ENCODE results near the gene BTNL9.
A peak's percentile ranks its signal among the peaks of the same experiment; 100 is the strongest.
"Not testable (repeated sequence)": the region's sequence is repeated elsewhere in the genome, so short reads cannot be mapped to it uniquely, and the experiment has no call there.

The BTNL9 gene

DNA sequence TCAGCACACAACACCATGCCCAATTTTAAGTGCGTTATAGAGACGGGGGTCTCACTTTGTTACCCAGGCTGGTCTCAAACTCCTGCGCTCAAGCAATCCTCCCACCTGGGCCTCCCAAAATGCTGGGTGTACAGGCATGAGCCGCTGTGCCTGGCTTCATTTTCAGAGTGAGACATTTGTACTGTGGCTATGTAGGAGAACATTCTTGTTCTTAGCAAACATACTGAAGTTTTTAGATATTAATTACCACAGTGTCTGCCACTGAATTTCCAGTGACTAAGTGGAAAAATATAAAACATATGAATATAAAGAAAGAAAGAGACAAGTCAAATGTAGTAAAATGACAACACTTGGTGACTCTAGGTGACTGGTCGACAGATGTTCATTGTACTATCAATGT is 20.9 kb downstream of the BTNL9 start:
- DNase-seq (ENCODE audit: low spot score): no peak
- no peak for FAIRE-seq

DNA sequence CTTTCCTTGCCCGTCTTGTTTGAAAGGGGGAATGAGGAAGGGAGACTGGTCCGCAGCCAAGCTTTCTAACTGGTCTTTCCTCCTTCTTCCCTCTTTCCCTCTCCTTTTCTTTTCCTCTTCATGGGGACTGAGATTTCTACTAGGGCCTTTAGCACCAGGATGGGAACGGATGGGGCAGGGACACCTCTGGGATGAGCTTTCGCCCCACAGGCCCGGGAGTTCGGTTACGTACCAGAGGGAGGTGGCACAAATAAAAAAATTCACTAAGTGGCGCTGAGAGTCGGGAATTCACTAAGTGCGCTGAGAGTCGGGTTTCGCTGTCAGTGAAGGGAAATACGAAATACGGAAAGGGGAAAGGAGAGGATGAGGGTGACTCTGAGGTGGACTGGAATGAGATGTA is 21.6 kb downstream of the BTNL9 start:
- DNase-seq (ENCODE audit: low spot score): no peak
- no peak for FAIRE-seq

DNA sequence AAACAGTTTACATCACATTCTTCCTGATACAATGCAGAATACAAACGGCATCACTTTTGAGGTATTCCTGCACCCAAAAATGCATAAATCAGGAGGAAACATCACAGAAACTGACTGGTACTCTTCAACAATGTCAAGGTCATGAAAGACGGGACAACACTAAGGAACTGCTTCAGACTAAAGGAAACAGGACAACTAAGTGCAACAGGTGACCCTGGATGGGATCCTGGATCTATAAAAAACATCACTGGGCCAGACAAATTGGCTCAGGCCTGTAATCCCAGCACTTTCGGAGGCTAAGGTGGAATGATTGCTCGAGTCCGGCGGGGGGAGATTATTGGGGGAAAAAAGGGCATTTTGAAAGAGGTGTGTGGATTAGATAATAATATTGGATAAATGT is 22.6 kb downstream of the BTNL9 start:
- DNase-seq (ENCODE audit: low spot score): no peak
- no peak for FAIRE-seq

DNA sequence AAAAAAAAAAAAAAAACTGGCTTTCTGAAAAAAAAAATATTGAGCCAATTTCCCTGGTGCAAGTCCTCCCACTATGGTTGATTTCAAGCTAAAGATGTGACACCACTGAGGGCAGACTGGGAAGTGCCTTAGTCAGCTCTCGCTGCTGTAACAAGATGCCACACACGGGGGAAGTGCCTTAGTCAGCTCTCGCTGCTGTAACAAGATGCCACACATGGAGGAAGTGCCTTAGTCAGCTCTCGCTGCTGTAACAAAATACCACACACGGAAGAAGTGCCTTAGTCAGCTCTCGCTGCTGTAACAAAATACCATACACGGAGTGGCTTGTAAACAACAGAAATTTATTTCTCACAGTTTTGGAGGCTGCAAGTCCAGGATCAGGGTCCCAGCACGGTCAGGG is 23.4 kb downstream of the BTNL9 start:
- DNase-seq (ENCODE audit: low spot score) (no peak), FAIRE-seq (no peak)

DNA sequence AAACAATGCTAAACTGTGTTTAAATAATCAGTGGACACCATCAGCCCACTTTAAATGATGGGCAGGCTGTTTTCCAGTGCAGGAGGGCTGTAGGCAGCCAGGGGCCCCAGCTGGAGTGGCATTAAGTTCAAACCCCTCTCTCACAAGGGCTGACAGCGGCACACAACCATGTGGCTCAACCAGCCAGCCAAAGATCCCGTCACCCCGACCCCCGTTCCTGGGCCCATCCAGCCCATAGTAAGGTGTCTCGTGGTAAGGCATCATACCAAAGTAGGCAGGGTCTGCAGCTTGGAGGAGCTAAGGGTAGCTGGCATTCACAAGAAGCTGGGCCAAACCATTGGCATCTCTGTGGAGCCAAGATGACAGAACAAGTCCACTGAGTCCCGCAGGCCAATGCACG is 24.9 kb downstream of the BTNL9 start:
- no peak for FAIRE-seq

DNA sequence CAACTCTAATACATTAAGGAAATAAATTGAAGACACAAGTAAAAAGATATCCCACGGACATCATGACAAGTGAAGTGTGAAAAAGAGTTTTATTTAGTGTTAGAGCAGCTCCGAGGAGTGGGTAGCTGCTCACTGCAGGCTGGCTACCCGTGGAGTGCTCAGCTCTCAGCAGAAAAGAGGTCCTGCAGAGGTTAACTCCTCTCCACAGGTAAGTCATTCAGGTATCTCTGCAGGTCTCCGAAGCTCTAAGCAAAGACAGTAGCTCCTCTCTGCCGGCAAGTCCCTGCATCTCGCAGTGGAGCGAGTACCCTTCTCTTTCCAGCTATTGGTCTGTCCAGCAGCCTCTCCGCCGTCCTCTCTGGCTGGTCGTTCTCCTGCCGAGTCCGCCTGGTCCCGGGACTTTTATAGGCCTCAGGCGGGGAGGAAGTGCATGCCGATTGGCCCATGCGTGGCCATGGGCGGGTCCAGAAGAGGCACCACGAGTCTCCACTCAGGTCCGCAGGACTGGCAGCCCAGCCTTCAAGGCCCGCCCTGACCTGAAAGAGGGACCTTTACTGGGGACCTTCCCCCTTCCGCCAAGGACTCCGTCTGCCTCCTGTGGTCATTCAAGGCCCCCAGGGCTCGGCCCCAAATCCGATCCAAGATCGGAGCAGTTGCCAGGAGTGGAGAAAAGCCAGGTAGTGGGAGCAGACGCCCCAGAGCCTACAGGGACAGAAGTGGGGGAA is 29.9 kb downstream of the BTNL9 start:
- DNase-seq (ENCODE audit: low spot score): no peak

More for the DNA sequence above, 24.9 kb downstream of the BTNL9 start:
- no peak for DNase-seq (ENCODE audit: low spot score)

DNA sequence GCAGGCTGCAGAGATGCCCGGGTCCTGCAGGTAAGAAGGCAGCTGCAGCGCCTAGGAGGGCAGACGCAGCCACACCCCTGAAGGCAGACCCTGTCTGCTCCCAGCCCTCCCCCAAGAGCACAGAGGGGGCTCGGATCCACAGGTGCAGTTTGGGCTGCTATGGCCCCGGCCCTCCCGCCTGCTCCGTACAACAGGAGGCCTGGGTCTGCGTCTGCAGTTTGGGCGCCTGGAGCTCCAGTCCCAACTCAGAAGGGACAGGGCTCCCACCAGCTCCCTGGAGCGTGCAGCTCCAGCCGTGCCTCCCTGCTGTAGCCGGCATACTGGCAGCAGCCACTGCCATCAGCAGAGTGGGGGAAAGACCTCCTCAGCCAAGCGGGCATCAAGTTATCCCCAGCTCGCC is 30.5 kb downstream of the BTNL9 start:
- no peak for FAIRE-seq
- no peak for DNase-seq (ENCODE audit: low spot score)

More for the DNA sequence above, 29.9 kb downstream of the BTNL9 start:
- no peak for FAIRE-seq

DNA sequence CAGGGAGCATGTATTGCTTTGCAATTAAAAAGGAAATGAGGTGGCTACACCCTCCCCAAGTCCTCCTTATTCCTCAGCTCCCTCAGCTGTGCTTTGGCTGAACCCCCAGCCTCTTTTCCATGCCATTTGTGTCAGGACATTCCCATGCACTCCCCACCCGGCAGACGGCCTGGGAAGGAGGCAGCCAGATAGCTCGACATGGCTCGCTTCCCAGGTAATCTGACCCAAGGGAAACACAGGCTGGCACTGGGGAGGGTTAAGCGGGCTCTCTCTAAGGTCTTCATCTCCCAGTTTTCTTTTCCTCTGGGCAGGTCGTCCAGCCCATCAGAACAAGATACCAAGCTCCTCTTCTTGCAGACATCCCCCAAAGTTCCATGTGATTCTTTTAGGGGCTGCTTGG is 31.2 kb downstream of the BTNL9 start:
- DNase-seq (ENCODE audit: low spot score): no peak
- FAIRE-seq: no peak

DNA sequence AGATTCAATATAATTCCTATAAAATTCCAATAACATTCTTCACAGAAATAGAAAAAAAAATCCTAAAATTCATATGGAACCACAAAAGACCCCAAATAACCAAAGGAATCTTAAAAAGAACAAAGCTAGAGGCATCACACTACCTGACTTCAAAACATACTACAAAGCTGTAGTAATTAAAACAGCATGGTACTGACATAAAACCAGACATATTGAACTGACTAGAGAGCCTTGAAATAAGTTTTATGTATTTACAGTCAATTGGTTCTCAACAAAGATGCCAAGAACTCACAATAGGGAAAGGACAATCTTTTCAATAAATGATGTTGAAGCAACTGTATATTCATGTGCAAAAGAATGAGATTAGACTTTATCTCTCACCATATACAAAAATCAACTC is 36.9 kb downstream of the BTNL9 start:
- DNase-seq (ENCODE audit: low spot score): no peak
- no peak for FAIRE-seq

DNA sequence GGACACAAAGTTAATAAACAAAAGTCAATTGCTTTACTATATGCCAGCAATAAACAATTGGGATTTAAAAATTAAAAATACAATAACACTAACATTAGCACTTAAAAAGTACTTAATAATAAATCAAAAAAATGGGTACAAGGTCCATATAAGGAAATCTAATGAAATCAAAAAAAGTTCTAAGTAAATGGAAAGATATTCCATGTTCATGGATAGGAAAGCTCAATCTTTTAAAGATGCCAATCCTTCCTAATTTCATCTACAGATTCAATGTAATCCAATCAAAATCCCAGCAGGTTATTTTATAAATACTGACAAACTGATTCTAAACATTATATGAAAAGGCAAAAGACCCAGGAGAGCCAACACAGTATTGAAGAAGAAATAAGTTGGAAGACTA is 41.9 kb downstream of the BTNL9 start:
- no peak for FAIRE-seq
- DNase-seq (ENCODE audit: low spot score): no peak

DNA sequence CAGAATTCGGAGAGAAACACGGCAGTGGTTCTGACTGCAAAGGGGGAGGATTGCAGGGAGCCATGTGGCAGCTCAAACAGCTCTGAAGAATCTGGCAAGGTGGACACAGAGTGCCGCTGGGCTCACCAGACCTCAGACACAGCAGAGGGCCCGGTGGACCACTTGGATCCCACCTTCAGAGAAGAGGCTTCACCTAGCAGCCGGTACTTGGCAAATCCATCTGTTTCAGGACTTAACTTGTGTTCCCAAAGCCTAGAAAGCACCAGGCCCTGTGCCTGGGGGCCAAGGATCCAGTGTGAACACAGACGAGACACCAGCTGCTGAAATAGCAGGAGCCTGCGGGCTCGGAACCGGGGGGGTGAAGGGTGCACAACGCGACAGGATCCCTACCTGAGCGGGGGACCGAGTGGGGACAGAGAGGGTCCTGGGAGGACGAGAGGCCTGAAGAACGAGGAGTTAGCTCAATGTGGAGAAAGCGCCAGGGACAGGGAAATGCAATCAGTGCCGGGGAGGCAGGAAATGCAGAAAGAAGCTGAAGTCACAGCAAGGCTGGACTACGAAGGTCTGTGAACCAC is 44.6 kb downstream of the BTNL9 start:
- no peak for FAIRE-seq
- DNase-seq (ENCODE audit: low spot score): no peak

DNA sequence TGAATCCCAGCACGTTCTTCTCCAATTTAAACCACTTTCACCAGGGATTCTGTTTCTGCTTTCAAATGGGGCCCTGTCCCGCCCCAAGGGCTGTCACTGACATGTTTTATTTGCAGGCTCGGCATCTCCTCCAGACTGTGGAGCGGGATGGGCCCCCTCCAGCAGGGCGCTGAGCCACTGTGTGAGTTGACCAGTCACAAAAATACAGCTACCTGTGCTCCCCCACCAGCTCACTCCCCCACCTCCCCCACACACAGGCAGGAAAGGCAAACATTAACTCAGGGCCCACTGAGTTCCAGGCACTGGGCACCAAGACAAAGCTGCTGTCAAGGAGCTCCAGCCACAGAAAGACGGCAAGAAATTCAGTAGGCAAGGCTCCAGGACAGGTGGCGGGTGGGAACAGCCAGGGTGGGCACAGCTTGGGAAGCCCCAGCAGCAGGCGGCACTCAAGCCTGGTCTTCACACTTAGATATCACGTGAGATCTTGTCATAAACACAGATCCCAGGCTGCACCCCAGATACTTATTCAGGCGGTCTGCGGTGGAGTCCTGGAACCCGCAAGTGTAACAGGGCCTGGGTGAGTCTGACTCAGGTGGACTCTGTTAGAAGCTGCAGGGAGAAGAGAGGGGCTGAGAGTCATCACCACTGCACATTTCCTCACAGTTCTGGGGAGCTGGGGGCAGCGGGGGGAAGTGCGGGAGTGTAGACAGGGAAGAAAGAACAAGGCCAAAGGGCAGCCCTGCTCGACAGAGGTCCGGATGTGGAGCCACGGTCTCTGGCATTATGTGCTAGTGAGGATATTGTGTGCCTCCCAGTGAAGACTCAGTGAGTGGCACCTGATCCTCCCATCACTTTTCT is 46.2 kb downstream of the BTNL9 start:
- FAIRE-seq: no peak

DNA sequence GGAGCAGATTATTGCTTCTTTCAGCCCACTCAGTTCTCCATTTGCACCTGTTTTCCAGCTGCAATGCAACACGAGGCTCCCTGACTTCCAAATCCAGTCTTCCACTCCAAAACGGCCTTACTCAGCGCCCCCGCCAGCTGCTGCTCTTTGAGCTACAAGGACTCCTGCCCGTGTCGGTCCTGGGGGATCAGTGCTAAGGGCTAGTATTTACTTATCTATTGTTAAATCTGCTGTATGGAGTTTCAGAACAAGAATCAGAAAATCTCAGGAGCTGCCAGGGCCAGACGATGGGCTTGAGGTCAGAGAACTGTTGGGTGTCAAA is 46.8 kb downstream of the BTNL9 start:
- no peak for DNase-seq (ENCODE audit: low spot score)
- no peak for FAIRE-seq

More for the DNA sequence above, 46.2 kb downstream of the BTNL9 start:
- no peak for DNase-seq (ENCODE audit: low spot score)

DNA sequence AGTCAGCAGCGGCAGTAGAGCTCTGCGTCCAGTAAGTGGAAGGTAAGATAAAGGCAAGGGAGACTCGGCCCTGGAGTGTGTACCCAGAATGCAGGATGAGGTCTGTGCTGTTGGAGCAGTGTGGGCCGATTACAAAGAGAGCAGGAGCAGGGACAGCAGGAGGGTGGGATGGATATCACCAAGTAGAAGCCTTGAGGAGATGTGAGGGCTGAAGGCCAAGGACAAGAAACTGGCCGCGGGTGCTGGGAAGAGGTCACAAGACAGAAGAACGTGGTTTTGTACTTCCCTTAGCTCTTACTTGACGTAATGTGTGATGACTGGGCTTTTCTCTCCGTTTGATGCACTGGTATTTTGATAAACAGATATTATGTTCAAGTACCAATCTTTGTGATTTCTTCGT is 47.2 kb downstream of the BTNL9 start:
- no peak for DNase-seq (ENCODE audit: low spot score)
- no peak for FAIRE-seq

DNA sequence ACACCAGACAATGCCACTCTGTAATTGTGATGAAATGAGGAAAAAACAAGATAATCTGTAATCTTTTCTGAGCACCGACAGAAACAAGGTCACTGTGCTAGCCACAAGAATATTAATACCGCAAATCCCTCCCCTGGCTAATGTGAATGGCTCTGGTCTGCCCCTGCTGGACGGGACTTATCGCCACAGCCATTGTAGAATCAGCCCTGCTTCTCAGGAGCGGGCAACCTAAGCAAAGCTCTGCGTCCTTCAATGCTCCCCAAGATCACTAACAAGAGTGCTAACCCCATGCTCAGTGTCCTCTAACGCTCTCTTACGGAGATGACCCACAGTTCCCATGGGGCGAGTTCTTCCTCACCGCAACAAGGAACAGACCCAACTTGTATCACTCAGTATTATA is 48.2 kb downstream of the BTNL9 start:
- DNase-seq (ENCODE audit: low spot score) (peak; percentile 50), FAIRE-seq (no peak)

DNA sequence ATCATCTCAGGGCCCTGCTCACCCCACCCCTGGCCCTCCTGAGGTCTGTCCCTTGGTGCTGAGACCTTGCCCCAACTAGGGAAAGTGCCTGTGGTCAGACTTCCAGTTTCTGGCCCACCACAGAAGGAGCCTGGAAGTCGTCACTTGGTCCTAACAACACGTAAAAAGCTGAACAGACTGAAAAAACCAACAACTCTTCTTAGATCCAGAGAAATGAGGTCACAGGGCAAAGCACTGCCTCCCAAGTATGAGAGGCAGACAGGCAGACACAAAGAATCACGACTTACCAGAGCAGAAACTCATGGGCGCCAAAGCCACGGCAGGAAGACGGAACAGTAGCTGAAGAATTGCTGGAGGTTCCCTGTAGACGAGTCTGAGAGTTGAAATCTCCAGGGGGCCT is 52.4 kb downstream of the BTNL9 start:
- FAIRE-seq (no peak), DNase-seq (ENCODE audit: low spot score) (no peak)

DNA sequence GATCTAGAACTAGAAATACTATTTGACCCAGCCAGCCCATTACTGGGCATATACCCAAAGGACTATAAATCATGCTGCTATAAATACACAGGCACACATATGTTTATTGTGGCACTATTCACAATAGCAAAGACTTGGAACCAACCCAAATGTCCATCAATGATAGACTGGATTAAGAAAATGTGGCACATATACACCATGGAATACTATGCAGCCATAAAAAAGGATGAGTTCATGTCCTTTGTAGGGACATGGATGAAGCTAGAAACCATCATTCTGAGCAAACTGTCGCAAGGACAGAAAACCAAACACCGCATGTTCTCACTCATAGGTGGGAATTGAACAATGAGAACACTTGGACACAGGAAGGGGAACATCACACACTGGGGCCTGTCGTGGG is 55.1 kb downstream of the BTNL9 start:
- not testable (repeated sequence) for FAIRE-seq; DNase-seq (ENCODE audit: low spot score)

DNA sequence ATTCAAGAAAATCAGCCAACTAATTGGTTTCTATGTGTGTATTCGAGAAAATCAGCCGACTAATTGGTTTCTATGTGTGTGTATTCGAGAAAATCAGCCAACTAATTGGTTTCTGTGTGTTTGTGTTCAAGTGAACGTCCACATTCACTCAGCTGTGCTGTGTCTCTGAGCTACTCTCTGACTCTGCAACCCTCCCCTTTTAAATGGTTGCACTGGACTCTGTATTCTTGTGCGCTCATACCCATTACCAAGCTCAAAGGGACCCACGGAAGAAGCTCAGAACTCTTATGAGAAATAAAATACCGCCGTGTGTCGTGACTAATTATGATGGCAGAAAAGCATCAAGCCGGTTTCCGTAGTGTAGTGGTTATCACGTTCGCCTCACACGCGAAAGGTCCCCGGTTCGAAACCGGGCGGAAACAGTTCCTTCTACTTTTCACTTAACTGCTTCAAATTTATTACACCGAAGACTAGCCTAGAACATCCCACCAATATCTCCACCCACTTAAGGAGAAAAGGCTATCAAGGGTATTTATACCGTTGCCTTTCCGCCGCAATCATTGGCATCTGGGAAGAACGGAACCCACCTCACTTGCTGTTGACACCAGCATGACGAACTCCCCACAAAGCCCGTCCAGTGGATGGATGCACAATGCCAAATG is 56.8 kb downstream of the BTNL9 start:
- not testable (repeated sequence) for DNase-seq (ENCODE audit: low spot score)
- FAIRE-seq: peak; percentile 95

DNA sequence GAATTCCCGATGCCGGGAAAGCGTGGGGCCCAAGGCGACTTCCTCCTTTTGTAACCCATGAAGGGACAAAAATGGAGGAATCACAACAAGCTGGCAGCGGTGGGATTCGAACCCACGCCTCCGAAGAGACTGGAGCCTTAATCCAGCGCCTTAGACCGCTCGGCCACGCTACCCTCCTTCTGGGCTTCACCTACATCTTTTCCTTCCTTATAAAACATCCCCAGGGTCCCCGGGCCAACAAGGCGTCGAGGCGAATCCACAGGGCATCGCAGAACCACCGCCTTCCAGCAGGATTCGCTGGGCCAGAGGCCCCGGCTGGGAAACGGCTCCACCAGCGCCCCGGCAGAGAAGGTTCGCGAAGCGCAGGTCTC is 57.3 kb downstream of the BTNL9 start:
- not testable (repeated sequence) for FAIRE-seq

DNA sequence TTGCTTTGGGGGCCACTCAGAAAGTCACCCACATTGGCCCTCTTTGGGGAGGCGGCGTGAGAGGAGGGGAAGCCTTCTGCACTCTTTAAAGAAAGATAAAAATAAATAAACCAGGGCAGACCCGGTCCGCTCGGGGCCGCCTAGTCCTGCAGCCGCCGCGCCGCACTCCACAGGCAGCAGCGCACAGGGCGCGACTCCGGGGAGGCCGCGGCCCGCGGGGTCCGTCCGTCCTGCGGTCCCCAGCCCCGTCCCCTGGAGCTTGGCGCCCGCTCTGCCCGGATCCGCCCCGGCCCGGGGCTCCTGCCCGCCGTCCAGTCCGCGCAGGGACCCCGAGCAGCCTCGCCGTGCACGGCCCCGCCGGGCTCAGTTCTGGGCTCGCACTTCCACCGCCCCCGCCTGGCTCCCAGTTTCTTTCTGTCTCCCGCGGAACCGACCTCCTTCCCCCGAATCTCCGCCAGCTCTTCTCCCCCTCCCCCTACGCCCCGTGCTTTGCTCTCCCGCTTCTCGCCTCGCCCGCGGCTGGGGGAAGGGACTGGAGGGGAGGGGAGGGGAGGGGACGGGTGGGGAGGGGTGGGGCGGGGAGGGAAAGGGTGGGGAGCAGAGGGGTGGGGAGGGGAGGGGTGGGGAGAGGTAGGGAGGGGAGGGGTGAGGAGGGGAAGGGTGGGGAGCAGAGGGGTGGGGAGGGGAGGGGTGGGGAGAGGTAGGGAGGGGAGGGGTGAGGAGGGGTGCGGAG is 57.9 kb downstream of the BTNL9 start:
- not testable (repeated sequence) for DNase-seq (ENCODE audit: low spot score); FAIRE-seq

More for the DNA sequence above, 57.3 kb downstream of the BTNL9 start:
- not testable (repeated sequence) for DNase-seq (ENCODE audit: low spot score)
